Left renal cortex interstitium (tissue), 4 donors: ENCODE data around the gene ELF1. TPM values are rescaled to one million over a fixed set of nuclear protein-coding genes. Genes with fewer than 3 reads are reported as not detected.
"Not testable (repeated sequence)": the region's sequence is repeated elsewhere in the genome, so short reads cannot be mapped to it uniquely, and the experiment has no call there.

ENCODE experiments used
- DNase-seq, 4 donors: peaks; one replicate each; pipeline ENCODE4 v3.0.0-alpha.2; 2013; ENCODE audit warnings: low read depth in 4 of 4, low spot score in 2 of 4, missing footprints in 1 of 4
- polyA plus RNA-seq, 4 donors: library from polyadenylated mRNA; unstranded; fragments of 120-200 nt; gene quantifications; one replicate each; pipeline ENCODE4 v1.2.1, GENCODE V29; 2013; ENCODE audit not compliant: insufficient read length in 4 of 4

Gene ELF1
- polyA plus RNA-seq, 4 donors: 45.8 to 49.2 (median 47.9) TPM

DNA sequence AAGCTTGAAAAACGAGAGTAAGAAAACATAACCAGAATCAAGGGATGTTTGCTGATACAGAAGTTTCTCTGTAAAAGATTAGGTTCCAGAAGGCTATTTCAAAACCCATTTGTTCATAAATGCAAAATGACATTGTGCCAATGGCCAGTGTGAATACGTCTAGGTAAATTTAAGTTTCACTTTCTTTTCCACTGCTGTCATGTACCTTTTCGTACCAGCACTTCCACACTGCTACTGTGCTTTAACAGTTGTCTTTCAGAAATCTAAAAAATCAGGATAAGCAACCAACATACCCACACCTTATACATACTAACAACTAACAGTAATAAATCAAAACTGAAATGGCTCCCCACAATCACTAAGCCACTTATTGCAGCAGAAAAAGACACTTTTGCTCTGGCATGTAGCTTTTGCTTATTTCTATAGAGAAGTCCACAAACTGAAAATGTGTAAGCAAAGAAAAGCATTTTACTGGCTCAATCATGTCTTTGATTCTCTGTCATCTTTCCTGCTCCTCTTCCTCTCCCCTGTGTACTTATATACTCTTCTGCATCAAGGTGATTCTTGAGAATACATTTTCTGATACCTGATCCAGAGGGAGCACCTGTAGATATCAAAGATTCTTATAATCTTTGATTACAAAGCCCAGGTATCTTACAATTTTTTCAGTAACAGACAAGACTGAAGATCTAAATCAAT lies 34.3 kb downstream of the ELF1 start:
- DNase-seq: no peak

DNA sequence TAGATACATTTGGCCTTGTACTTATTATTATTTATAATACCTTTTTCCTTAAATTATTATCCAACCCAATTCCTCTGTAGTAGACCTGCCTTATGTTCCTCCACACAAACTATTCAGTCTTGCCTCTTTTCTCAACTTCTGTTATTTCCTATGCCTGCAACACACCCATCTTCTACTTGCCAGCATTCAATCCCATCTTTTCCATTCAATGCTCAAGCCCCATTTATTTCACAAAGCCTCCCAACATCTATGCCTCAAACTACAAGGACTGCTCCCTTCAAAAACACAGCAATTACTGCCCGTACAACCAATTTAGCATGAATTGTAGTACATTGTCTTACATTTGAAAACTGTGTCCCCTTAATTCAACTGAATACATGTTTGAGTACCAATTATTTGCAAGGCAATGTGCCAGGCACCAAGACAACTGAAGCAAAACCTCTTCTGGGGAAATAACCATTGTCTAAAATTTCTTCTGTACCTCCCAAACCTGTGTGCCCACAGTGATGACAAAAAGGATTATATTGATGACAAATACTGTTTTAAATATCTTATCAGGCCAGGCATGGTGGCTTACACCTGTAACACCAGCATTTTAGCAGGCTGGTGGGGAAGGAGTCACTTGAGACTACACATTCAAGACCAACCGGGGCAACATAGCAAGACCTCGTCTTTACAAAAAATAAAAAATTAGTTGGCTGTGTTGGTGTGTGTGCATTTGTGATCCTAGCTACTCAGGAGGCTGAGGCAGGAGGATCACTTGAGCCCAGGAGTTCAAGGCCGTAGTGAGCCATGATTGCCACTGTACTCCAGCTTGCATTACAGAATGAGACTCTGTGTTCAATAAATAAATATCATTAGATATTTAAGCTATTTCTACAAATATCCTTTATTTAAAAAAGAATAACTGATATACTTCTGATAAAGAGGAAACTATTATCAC lies 35.1 kb downstream of the ELF1 start:
- no peak for DNase-seq

DNA sequence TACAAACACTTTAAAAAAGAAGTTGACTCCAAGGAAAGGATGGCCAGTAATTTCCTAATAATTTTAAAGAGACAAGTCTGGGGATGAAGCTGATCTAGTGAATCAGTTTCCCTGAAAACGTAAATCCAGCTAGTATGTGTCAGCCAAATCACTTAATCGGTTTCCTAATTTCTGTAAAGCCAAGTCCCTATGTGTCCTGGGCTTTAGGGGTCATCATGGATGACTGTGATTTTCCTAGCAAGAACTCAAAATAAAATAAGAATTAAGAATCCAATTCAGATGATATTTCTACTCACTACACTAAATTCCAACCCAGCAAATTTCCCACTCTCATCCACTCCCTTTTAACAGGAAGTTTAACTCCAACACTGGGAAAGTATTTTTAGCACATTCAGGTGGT lies 35.9 kb downstream of the ELF1 start:
- DNase-seq: no peak

DNA sequence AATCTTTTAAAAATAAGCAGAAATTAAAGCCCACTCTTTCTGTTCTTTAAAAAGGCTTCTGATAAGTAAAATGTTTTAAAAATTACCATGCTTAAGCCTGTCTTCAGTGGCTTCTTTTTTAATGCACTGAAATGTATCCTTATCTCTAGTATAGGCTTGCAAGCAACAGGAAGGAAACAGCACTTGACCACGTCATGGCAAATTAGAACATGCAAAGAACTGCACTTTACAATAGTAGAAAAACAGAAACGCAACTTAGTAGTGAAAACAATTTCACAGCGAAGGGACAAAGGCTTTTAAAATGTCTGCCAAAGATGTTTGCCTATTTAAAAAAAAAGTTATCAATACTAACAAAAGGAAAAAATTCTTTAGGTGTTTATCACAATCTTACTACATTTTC lies 36.3 kb downstream of the ELF1 start:
- peak in 1 of 4 donors; percentile 31 for DNase-seq

DNA sequence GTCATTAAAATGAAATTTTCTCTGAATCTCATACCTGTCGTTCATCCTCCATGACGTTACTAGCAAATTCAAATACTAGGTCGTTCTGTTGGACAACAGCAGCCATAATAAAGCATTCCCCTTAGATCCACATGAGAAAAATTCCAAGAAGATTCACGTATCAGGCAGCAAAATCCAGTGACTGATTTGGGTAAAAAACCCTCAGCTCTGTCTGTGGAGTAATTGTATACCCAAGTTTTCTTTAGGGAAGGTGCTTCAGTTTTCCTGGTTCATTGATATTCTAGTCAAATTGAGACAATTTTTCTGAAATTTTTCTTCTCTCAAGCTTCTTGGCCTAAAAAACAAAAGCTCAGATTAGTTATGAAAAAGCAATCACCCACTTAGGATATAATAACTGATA lies 37.2 kb downstream of the ELF1 start:
- no peak for DNase-seq

DNA sequence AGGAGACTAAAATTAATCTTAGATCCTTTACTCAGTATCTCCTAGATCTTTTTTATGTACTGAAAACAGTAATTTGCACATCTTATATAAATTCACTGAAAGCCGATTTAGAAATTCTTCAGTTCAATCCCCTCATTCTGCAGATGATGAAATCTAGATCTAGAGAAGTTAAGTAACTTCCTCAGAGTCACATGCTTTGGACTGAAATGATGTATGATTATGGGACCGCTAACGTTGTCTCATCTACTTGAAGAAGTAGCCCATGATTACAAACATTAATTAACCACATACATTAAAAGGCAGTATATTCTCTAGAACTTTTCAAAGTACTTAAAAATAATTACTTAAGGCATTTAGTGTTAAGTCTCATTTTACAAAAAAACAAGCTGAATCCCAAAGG lies 37.8 kb downstream of the ELF1 start:
- no peak for DNase-seq

DNA sequence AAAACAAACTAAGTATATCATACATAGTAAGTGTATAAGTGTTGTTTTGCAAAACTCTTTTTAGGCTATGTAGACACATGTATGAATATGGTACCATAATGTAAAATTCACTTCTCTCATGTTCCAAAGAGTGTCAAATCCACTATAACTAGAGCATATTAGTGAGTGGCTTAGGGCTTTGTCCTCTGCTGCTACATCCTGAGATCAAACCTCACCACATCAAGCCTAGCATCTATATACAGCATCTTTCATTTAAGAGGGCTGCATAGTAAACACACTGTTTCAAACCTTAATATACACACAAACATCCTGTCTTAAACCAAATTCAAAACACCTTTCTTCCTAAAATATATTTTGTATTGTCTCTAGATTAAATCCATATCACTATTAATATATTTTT lies 38.7 kb downstream of the ELF1 start:
- no peak for DNase-seq

DNA sequence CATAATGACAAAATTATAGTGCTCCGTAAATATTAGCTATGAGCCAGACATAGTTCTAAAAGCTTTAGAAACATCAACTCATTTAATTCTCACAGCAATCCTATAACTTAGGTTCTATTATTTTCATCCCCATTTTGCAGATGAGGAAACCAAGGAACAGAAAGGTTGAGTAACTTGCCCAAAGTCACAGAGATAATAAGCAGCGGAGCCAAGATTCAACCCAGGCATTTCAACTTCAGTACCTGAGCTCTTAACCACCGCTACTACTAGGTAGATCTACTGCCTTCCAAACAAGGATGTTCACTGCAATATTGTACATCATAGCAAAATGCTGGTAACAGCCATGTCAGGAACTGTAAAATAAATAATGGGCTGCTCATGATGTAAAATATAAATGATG lies 39.9 kb downstream of the ELF1 start:
- no peak for DNase-seq

DNA sequence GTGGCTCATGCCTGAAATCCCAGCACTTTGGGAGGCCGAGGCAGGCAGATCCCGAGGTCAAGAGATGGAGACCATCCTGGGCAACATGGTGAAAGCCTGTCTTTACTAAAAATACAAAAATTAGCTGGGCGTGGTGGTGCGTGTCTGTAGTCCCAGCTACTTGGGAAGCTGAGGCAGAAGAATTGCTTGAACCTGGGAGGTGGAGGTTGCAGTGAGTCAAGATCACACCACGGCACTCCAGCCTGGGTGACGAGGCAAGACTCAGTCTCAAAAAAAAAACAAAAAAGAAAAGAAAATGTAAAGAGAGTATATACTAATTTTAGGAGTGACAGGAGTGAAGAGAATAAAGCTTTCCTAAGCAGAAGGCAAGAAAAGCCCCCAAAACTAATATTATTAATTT lies 41.0 kb downstream of the ELF1 start:
- not testable (repeated sequence) for DNase-seq

DNA sequence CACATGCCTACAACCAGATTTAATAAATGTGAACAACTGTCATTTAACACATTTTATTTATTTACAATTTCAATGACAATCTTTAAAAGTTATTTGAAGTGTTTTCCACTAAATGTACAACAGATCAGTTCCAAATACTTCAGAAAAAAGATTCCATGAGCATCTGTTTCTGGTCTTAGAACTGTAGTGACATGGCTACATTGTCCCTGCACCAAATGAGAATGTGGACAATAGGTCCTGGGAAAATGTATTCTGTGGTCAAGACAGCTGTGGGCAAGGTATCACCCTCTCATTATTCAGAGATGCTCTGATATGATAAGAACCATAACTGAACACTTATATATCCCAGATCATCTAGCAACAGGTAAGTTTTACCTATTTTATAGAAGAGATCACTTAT lies 43.7 kb downstream of the ELF1 start:
- no peak for DNase-seq

DNA sequence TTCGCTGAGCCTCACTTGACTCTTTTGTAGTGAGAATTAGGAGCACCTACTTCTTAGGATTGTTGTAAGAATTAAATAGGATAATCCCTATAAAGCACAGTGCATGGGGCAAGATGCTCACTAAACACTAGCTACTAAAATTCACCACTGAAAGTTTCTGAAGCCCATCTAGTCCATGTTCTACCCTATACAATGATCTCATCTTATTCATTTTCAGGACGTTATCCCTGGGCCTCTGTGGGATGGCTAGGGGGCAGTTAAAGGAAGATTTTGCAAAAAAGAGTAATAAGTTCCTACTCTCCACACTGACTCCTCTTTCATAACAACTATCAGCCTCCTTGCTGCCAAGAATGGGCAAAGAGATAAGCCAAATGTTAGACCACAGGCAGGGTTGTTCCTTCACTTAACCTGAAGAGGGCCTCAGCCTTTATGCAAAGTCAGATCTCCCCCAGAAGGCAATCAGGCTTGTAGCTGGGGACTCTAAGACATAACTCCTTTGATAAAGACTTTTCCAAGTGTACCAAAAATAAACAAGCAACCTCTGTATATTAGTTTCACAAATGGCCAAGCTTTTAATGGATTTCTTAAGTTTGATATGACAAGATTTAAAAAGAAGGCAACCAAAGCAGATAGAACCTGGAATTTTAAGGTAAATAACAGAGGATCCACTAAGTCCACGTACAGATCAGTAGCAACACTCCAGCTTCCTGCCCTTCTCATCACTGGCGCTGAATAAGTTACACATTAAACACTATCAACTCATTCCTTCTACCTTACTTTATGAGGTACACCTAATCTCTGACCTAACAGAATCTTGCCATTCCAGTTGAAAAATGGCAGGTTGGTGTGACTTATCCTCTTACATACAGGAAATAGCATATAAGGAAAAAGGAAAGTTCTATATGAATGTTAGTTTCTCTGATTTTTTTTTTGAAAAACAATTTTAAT lies 44.4 kb downstream of the ELF1 start:
- DNase-seq: no peak

DNA sequence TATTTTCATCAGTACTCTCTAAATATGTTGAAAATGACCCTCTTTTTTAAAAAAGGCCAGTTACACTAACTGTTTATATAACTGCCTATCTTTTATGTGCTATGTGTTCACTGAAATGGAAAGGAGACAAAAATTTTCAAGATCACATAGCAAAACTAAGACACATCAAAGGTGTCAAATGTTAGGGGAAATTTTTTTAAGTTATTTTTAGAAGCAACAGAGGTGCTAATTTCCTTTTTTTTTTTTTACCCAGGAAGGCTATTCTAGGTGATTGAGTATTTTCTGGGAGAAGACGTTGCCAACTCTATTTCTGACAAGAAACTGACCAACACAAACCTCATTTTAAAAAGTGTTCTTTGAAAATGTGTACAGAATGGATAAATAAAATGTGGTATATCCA lies 45.7 kb downstream of the ELF1 start:
- DNase-seq: no peak

DNA sequence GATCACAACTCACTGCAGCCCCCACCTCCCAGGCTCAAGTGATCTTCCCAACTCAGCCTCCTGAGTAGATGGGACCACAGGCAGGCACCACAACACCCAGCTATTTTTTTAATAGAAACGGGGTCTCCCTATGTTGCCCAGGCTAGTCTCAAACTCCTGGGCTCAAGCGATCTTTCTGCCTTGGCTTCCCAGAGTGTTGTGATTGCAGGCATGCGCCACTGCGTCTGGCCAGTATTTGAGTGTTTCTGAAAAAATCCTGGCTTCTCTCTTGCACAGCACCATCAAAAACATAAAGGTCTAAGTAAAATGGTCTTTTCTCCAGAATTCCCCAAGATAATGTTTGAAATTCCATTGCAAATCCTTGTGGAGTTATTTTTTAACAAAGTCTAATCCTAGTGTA lies 47.8 kb downstream of the ELF1 start:
- DNase-seq: no peak

DNA sequence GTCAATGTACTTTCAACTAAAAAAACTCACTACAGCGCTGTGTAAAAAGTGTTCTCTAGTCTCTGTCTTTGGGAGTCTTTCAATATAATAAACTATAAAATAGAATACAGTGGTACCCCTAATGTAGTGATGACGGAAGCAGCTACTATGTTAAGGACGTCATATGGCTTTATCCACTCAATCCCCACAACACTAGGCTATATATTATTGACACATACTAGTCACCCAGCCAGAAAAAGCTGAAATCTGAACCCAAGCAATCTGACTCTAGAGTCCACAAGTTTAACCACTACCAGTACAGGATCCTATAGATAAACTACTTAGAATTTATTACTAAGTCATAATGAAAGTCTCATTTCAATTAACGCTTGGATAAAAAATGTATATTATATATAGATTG lies 48.3 kb downstream of the ELF1 start:
- no peak for DNase-seq

DNA sequence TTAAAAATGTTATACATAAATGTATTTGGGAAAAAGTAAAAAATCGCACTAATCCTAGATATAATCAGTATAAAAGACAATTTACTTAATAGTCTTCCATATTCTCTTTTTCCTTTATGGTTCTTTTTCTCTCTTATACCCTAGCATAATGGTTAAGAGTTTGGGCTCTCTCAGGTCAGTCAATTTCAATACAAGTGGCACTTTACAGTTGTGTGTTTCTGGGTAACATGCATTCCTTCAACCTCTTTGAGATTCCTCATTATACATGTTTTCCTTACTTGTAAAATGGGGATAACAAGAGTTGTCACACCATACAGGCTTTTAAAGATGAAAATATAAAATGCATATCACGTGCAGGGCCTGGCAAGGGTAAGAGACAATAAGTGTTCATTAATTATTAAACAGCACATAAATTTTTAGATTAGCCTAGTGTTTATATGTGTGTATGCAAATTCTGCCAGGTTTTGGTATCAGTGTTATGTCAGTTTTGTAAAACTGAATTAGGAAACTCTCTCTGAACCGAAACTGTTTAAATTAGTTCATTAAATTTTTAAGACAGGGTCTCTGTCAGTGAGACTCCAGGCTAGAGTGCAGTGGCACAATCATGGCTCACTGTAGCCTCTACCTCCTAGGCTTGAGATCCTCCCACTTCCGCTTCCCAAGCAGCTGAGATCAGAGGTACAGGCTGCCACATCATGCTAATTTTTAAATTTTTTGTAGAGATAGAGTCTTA lies 49.8 kb downstream of the ELF1 start:
- no peak for DNase-seq

DNA sequence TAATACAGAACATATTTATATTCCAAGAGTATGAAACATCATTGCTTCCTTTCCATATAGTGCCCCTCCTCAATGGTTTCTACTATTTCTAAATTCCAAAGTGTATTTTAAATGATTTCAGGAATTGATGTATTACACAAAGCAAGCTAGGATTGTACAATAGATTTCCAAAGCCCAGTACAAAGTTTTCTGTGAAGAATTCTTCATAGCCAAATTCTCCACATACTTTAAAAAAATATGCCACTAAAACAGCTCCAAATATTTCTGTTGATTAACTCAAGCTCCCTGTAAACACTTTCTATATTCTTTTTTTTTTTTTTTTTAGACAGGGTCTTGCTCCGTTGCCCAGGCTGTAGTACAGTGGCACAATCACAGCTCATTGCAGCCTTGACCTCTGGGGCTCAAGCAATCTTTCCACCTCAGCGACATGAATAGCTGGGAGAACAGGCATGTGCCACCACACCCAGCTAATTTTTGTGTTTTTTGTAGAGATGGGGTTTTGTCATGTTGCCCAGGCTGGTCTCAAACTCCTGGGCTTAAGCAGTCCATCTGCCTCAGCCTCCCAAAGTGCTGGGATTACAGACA lies 50.6 kb downstream of the ELF1 start:
- DNase-seq: no peak

DNA sequence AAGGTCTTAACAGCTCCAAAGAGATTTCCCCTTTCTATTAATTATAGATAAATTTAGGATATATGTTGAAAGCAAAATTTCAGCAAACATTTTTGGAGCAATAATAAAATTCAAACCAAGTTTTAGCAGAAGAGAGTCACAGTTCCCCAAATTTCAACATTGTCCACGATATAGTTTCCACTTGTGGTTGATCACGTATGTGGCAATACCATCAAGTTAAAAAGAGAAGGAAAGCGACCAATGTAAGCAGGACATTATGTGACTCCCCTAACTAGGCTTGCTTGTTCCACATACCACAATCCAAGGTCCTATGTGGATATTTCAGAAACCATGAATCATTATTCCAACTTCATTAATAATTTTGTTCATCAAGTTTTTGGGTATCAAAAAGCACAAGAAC lies 52.8 kb downstream of the ELF1 start:
- no peak for DNase-seq

DNA sequence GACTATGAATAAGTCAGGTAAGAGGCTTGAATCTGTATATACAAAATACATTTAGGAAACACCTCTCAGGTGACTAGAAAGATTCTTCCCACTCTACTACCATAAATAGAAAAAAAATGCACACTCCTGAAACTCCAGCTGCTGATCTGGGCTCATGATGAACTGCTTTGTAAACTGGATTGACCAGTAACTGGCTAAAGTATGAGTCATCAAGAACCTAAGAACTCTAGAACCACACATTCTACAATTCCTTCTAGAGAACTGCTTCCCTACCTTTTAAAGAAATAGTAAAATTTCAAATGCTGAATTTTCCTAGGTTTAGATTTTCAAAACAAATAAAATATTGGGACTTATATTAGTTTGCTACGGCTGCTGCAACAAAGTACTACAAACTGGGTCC lies 55.2 kb downstream of the ELF1 start:
- no peak for DNase-seq

DNA sequence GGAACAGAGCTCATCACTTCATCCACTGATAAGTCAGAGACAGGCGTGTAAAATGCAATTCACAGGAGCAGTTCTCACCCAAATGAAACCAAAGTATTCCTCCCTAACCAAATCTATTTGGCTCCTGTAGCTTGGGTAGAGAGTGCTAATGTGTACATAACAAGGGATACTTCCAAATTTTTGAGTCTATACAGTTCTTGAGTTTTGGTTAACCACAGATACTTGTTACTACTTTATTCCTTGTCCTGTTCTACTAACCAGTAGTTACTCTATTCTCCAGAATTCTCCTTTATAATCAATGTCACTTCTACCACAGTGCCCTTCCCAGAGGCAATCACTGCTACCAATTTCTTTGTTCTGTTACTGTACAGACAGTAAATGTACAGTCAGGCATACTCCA lies 57.3 kb downstream of the ELF1 start:
- DNase-seq: no peak

DNA sequence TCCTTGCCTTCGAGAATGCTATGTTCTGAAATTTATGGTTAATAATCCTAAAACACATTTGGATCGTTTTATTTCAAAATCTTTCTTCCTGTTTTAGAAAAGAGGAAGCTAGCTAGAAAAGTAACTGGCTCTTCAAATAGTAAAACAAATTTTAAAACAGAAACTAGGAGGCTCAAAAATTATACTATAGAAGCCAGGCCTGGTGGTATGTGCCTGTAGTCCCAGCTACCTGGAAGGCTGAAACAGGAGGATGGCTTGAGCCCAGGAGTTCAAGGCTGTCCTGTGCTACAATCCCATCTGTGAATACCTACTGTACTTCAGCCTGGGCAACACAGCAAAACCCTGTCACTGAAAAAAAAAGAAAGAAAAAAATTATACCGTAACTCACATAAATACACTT lies 57.9 kb downstream of the ELF1 start:
- DNase-seq: no peak
